HT1080 (cell line): ENCODE data around the gene FAM72A. TPM values are rescaled to one million over a fixed set of nuclear protein-coding genes. Genes with fewer than 3 reads are reported as not detected.
"Not testable (repeated sequence)": the region's sequence is repeated elsewhere in the genome, so short reads cannot be mapped to it uniquely, and the experiment has no call there.

Experiments
- DNase-seq: peaks from one replicate; pipeline ENCODE4 v3.0.0-alpha.2; 2015; ENCODE audit warnings: low read depth
- polyA plus RNA-seq, 2 experiments: library from polyadenylated mRNA; depleted of rRNA; stranded (reverse); fragments of >200 nt; gene quantifications; 2 replicates each; pipeline ENCODE4 v1.2.3, GENCODE V29; 2015
- total RNA-seq: library from RNA; depleted of rRNA; stranded (reverse); fragments of >200 nt; shearing (Covaris generic); gene quantifications from 2 replicates; pipeline ENCODE4 v1.2.3, GENCODE V29; 2014; rRNA removed

FAM72A gene
- total RNA-seq: 9.0 and 15.0 TPM in 2 replicates
- 26.2 and 28.5 TPM in 2 replicates for polyA plus RNA-seq (2015; cell fraction: cytosol; rRNA removed)
- polyA plus RNA-seq (2015; cell fraction: nucleus; rRNA removed): 30.9 and 31.6 TPM in 2 replicates

- DNase-seq: peak; percentile 100
These were observed at the start of gene FAM72A for GRCh38 chr1:206202789-206203363. FAM72A (minus strand) TSS chr1:206202839; CDS start chr1:206202025, 814 bp downstream.

- not testable (repeated sequence) for DNase-seq
These were observed 48.5 kb upstream of the FAM72A start for GRCh38 chr1:206250953-206251681.

- not testable (repeated sequence) for DNase-seq
These were observed 43.7 kb upstream of the FAM72A start for GRCh38 chr1:206246129-206246886.

GRCh38 chr1:206245479-206245878 lies 42.8 kb upstream of the FAM72A start:
- DNase-seq: not testable (repeated sequence)

- not testable (repeated sequence) for DNase-seq
These were observed 40.7 kb upstream of the FAM72A start for GRCh38 chr1:206243335-206243734.

- DNase-seq: not testable (repeated sequence)
These were observed 37.6 kb upstream of the FAM72A start for GRCh38 chr1:206240288-206240687.

GRCh38 chr1:206235190-206235589 lies 32.6 kb upstream of the FAM72A start:
- not testable (repeated sequence) for DNase-seq

- DNase-seq: not testable (repeated sequence)
These were observed 31.7 kb upstream of the FAM72A start for GRCh38 chr1:206234189-206234916.

- not testable (repeated sequence) for DNase-seq
These were observed 30.5 kb upstream of the FAM72A start for GRCh38 chr1:206232970-206233645.

GRCh38 chr1:206231989-206232388 lies 29.4 kb upstream of the FAM72A start:
- DNase-seq: not testable (repeated sequence)

- not testable (repeated sequence) for DNase-seq
These were observed 26.6 kb upstream of the FAM72A start for GRCh38 chr1:206229286-206229685.

GRCh38 chr1:206226886-206227285 lies 24.2 kb upstream of the FAM72A start:
- not testable (repeated sequence) for DNase-seq

GRCh38 chr1:206225386-206225785 lies 22.7 kb upstream of the FAM72A start:
- not testable (repeated sequence) for DNase-seq

GRCh38 chr1:206224190-206224776 lies 21.6 kb upstream of the FAM72A start:
- peak; percentile 0 for DNase-seq

GRCh38 chr1:206221585-206221984 lies 18.9 kb upstream of the FAM72A start:
- not testable (repeated sequence) for DNase-seq

GRCh38 chr1:206220332-206221000 lies 17.8 kb upstream of the FAM72A start:
- not testable (repeated sequence) for DNase-seq

GRCh38 chr1:206219514-206220331 lies 17.1 kb upstream of the FAM72A start:
- not testable (repeated sequence) for DNase-seq

- not testable (repeated sequence) for DNase-seq
These were observed 16.1 kb upstream of the FAM72A start for GRCh38 chr1:206218765-206219164.

- DNase-seq: not testable (repeated sequence)
These were observed 15.6 kb upstream of the FAM72A start for GRCh38 chr1:206218285-206218684.
